Bronchial epithelial cell (primary cell): ENCODE data around the gene GPR68. TPM values are rescaled to one million over a fixed set of nuclear protein-coding genes. Genes with fewer than 3 reads are reported as not detected.
"Not testable (repeated sequence)": the region's sequence is repeated elsewhere in the genome, so short reads cannot be mapped to it uniquely, and the experiment has no call there.

Experiments
- DNase-seq: peaks from one replicate; pipeline ENCODE4 v3.0.0-alpha.2; 2010; ENCODE audit warnings: low read depth
- FAIRE-seq: peaks from 2 replicates; lab custom pipeline; 2011; peaks lifted over from hg19 to GRCh38; lab: Jason Lieb, UNC
- H3K27me3 ChIP-seq: 2 replicates; pipeline ENCODE4 v1.5.1; 2011; ENCODE audit warnings: low read length; ENCODE audit not compliant: control insufficient read depth, insufficient read depth
- H3K36me3 ChIP-seq: 2 replicates; pipeline ENCODE4 v1.5.1; 2011; ENCODE audit warnings: low read length; ENCODE audit not compliant: control insufficient read depth, insufficient read depth
- H3K4me3 ChIP-seq: 2 replicates; pipeline ENCODE4 v1.5.1; 2011; ENCODE audit warnings: mild to moderate bottlenecking, low read depth, low read length, control low read depth
- CTCF ChIP-seq: IDR thresholded peaks from 2 replicates; pipeline ENCODE4 v1.5.1; 2011; ENCODE audit warnings: mild to moderate bottlenecking, moderate library complexity, low read length, control low read depth, inconsistent platforms; ENCODE audit not compliant: insufficient read depth, severe bottlenecking
- total RNA-seq: library from RNA; depleted of rRNA; stranded (reverse); fragments of >200 nt; gene quantifications from 2 replicates; pipeline ENCODE4 v1.2.1, GENCODE V29; 2014

GPR68 gene
- total RNA-seq, 1 donor from 2014 or later, result 1.8 TPM

- DNase-seq (peak; percentile 13), FAIRE-seq (no peak)
- Histone ChIP-seq H3K27me3 (no peaks in the 10 kb centered on the region), H3K36me3 (peaks cover 7% of the 10 kb centered on the region), H3K4me3 (no peak overlapping the region)
- no peak for TF ChIP-seq CTCF
These were observed 58.8 kb downstream of the GPR68 start for GRCh38 chr14:91185721-91186120.

DNA sequence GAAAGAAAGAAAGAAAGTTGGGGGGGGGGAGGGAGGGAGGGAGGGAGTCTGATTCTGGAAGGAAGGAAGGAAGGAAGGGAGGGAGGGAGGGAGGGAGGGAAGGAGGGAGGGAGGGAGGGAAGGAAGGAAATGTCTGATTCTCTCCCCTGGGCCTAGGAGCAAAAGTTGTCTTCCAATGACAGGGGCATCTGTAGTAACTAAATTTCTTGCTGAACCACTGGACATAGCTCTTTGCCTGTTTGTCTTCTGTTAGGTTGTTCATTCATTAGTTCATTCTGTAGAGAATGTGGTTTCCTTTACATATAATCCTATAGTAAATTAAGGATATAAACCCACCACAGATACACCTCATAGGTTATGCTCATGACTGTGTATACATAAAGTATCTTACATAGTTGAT, 59.9 kb downstream of the GPR68 start:
- DNase-seq (no peak), FAIRE-seq (no peak)
- Histone ChIP-seq H3K4me3 (no peak overlapping the region), H3K27me3 (no peaks in the 10 kb centered on the region), H3K36me3 (peaks cover 7% of the 10 kb centered on the region)
- TF ChIP-seq CTCF, result no peak

- not testable (repeated sequence) for H3K27me3 ChIP-seq, H3K36me3 ChIP-seq, H3K4me3 ChIP-seq, DNase-seq, FAIRE-seq
These were observed 61.8 kb downstream of the GPR68 start for GRCh38 chr14:91182753-91183152.

Other genes with a start within 250 kb of the GPR68 start
- gene RPS6KA5, start 184.1 kb downstream of the GPR68 start, total RNA-seq, result 1.8 and 2.9 TPM in 2 replicates
- gene DGLUCY, start 130.6 kb downstream of the GPR68 start, total RNA-seq, result 7.0 and 8.4 TPM in 2 replicates
- 20.4 and 21.3 TPM in 2 replicates for gene CCDC88C, start 173.1 kb upstream of the GPR68 start, total RNA-seq